Loucy (cell line): ENCODE data around the gene C1orf167.

Experiments used
- EZH2phosphoT487 ChIP-seq: fragments of 200-600 bp; IDR thresholded peaks from 2 replicates; pipeline ENCODE4 v1.6.1; 2018; ENCODE audit warnings: antibody characterized with exemption, mild to moderate bottlenecking, moderate library complexity, borderline replicate concordance
- TF ChIP-seq, protein P1 (sequence below): fragments of 200-600 bp; sonication (generic); conservative IDR thresholded peaks from 2 replicates; pipeline ENCODE4 v1.5.1; 2014; ENCODE audit warnings: mild to moderate bottlenecking, antibody characterized with exemption, low read length

DNA sequence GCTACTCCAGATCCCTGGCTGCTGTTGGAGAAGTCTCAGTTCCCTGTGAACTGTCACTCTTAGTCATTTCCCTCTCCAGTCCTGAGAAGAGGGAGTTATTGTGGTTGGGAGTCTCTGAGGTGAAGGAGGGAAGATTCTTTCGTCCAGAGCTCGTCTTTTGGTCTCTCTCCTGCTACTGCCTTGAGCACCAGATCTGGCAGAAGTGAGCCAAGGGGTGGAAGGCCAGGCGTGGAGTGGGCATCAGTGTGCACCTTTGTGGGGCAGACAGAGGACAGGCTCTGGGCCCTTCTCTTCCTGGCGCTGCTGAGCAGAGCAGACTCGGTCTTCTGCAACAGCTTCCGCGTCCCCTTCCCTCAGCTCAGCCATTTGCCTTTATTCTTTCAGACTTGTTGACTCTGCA lies 63.1 kb downstream of the C1orf167 start:
- no peak for TF ChIP-seq EZH2phosphoT487
- TF ChIP-seq, protein P1, sequence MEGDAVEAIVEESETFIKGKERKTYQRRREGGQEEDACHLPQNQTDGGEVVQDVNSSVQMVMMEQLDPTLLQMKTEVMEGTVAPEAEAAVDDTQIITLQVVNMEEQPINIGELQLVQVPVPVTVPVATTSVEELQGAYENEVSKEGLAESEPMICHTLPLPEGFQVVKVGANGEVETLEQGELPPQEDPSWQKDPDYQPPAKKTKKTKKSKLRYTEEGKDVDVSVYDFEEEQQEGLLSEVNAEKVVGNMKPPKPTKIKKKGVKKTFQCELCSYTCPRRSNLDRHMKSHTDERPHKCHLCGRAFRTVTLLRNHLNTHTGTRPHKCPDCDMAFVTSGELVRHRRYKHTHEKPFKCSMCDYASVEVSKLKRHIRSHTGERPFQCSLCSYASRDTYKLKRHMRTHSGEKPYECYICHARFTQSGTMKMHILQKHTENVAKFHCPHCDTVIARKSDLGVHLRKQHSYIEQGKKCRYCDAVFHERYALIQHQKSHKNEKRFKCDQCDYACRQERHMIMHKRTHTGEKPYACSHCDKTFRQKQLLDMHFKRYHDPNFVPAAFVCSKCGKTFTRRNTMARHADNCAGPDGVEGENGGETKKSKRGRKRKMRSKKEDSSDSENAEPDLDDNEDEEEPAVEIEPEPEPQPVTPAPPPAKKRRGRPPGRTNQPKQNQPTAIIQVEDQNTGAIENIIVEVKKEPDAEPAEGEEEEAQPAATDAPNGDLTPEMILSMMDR, result no peak
